ENCODE results near the gene PPFIA1.

- TF ChIP-seq BHLHE40 (IDR thresholded peaks at IDR 0.05; ENCODE audit: borderline replicate concordance) (no peak), FOXM1 (IDR thresholded peaks at IDR 0.05; ENCODE audit: borderline replicate concordance) (no peak), ARNT (IDR thresholded peaks at IDR 0.05) (no peak), SUZ12 (IDR thresholded peaks at IDR 0.05) (no peak), TARDBP (IDR thresholded peaks at IDR 0.05) (no peak), SP1 (IDR thresholded peaks at IDR 0.05) (no peak)
These were observed 133.8 kb downstream of the PPFIA1 start for GRCh38 chr11:70404244-70404643.

Measured in HEK293T (cell line).